ENCODE data around the gene ARHGAP22.

- TF ChIP-seq POLR2AphosphoS5 (IDR thresholded peaks at IDR 0.05) (no peak), CTCF (IDR thresholded peaks at IDR 0.05; ENCODE audit: poor library complexity, severe bottlenecking) (no peak), REST (IDR thresholded peaks at IDR 0.05; ENCODE audit: borderline replicate concordance) (no peak), TAF1 (IDR thresholded peaks at IDR 0.05; ENCODE audit: low read depth) (no peak), SMC3 (conservative IDR thresholded peaks at IDR 0.05; ENCODE audit: poor library complexity) (no peak)
These were observed 154.6 kb downstream of the ARHGAP22 start for GRCh38 chr10:48450233-48450740.

Data from neural cell (in vitro differentiated cells).